AG09319 (cell line): ENCODE results near the gene TTYH2.

ENCODE experiments used
- DNase-seq: peaks from one replicate; pipeline ENCODE4 v3.0.0-alpha.2; 2010; ENCODE audit warnings: low read depth; ENCODE audit errors: extremely low read depth
- CTCF ChIP-seq: IDR thresholded peaks from 2 replicates; pipeline ENCODE4 v1.5.1; 2011; ENCODE audit warnings: low read depth, mild to moderate bottlenecking, inconsistent platforms, low read length, moderate library complexity

TTYH2 gene

GRCh38 chr17:74210191-74211140 is 2.9 kb upstream of the TTYH2 start:
- no peak; the same call in none of the 2 replicates for TF ChIP-seq CTCF
- peak; percentile 22 for DNase-seq

DNA sequence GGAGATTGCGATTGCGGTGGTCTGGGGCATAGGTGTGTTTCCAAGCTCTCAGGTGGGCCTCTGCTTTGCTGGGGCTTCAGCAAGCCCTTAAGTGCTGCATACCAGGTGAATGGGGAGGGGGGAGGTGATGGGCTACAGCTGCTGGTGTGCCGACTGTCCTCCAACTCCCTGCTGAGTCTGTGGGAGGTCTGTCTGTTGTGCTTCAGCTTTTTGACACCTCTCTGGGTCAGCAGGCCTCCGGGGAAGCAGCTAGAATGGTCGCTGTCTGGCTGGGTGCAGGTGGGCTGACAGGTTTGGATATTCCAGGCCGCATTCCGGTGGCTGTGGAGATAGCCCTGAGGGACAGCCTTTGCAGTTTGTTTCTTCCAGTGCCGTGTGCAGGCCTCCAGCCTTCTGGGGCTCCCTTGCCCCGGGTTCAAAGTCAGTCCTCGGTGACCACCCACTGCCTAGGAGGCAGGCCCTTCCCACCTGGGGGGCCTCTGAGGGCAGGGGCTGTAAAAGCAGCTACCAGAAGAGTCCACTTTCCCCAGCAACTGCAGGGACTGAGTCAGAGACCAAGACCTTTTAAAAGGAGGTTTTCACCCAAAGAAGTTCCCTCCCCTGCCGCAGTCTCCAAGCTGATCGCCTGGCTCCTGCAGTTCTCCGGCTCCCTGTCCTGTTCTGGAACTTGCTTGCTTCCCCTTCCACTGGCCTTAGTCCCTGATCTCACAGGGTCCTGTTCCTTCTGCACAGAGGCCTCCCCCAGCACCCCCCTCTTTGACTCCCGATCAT is 2.0 kb upstream of the TTYH2 start:
- no peak for DNase-seq
- no peak for TF ChIP-seq CTCF

GRCh38 chr17:74211912-74212208 is 1.5 kb upstream of the TTYH2 start:
- no peak for TF ChIP-seq CTCF
- DNase-seq = no peak

- no peak for DNase-seq
- no peak for TF ChIP-seq CTCF
Measured at GRCh38 chr17:74212209-74212912, 1.0 kb upstream of the TTYH2 start.

DNA sequence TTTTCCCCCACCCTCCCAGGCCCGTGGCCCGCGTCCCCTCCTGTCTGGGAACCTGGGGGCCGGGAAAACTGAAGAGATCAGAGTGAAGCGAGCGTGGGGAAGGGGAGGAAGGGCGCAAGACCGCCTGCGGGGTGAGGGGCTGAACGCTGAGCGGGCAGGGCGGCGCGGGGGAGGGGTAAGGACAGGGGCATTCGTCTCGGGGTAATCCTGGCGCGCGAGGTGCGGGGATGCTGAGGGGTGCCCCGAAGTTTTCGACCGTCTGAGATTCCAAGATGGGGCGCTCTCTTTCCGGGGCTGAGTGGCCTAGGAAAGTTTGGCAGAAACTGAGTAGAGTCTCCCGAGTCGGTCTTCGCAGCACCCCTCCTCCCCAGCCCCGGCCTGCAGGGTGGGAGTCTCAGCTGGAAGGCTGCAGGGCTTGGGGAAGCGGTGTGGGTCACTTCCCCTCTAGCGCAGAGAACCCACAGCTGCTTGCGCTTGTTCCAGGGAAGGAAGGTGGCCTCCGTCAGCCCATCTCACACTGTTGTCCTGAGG is 555 bp downstream of the TTYH2 start:
- DNase-seq = no peak
- TF ChIP-seq CTCF = no peak

- DNase-seq = no peak
- no peak for TF ChIP-seq CTCF
Measured at GRCh38 chr17:74214484-74215341, 1.3 kb downstream of the TTYH2 start.
